WTC11 (cell line): ENCODE data around the gene ATP6V0B. TPM values are rescaled to one million over a fixed set of nuclear protein-coding genes. Genes with fewer than 3 reads are reported as not detected.

Experiments
- ATAC-seq: fragments of 200-7000 bp; cut with Tn5 transposase; 2 replicates; pipeline ENCODE4 v1.10.0; 2021; ENCODE audit warnings: mild to moderate bottlenecking, moderate library complexity
- CTCF ChIA-PET: fragments of 300-600 bp; sonication (Branson Sonifier 250); formaldehyde crosslinking; loops from one replicate; lab custom pipeline; 2021; ENCODE audit warnings: antibody characterized with exemption; lab: Charles Lee
- POLR2A ChIA-PET: fragments of 350-600 bp; sonication (Branson Sonifier 250); formaldehyde crosslinking; loops from one replicate; lab custom pipeline; 2021; ENCODE audit warnings: antibody characterized with exemption; lab: Charles Lee
- DNase-seq: peaks from one replicate; pipeline ENCODE4 v3.0.0; 2021; ENCODE audit warnings: low spot score
- H3K27ac Mint-ChIP-seq: 2 replicates; pipeline ENCODE4 v1.8.0; 2021; ENCODE audit warnings: mixed read lengths
- H3K27me3 Mint-ChIP-seq: 2 replicates; pipeline ENCODE4 v1.8.0; 2021; ENCODE audit warnings: low read depth, mild to moderate bottlenecking, moderate library complexity, mixed read lengths
- H3K36me3 Mint-ChIP-seq: 2 replicates; pipeline ENCODE4 v1.8.0; 2021; ENCODE audit warnings: mixed read lengths
- H3K4me1 Mint-ChIP-seq: 2 replicates; pipeline ENCODE4 v1.8.0; 2022; ENCODE audit warnings: mixed read lengths
- H3K4me3 Mint-ChIP-seq: 2 replicates; pipeline ENCODE4 v1.8.0; 2021; ENCODE audit warnings: mild to moderate bottlenecking, moderate library complexity, mixed read lengths
- H3K9me3 Mint-ChIP-seq: 2 replicates; pipeline ENCODE4 v1.8.0; 2021; ENCODE audit warnings: mixed read lengths
- AR ChIP-seq: fragments of 250-450 bp; sonication (Bioruptor Pico); IDR thresholded peaks from 2 replicates; pipeline ENCODE4 v1.9.0; 2021; ENCODE audit warnings: mild to moderate bottlenecking
- CTCF ChIP-seq: fragments of 200-600 bp; IDR thresholded peaks from 2 replicates; pipeline ENCODE4 v1.8.0; 2022; ENCODE audit warnings: antibody characterized with exemption
- ERG ChIP-seq: fragments of 250-450 bp; sonication (Bioruptor Pico); IDR thresholded peaks from 2 replicates; pipeline ENCODE4 v1.8.0; 2021; ENCODE audit warnings: mild to moderate bottlenecking
- GRHL2 ChIP-seq: fragments of 250-450 bp; sonication (Bioruptor Pico); IDR thresholded peaks from 2 replicates; pipeline ENCODE4 v1.8.0; 2022; ENCODE audit warnings: mild to moderate bottlenecking, moderate library complexity; ENCODE audit not compliant: insufficient replicate concordance, severe bottlenecking
- MLX ChIP-seq: sonication (generic); formaldehyde crosslinking; IDR thresholded peaks from 2 replicates; pipeline ENCODE4 v1.8.1; 2023; ENCODE audit warnings: mild to moderate bottlenecking, missing genetic modification reagents, moderate library complexity
- MYBL2 ChIP-seq: sonication (generic); formaldehyde crosslinking; IDR thresholded peaks from 2 replicates; pipeline ENCODE4 v1.8.1; 2023; ENCODE audit warnings: mild to moderate bottlenecking, moderate library complexity, missing genetic modification reagents
- NR1H2 ChIP-seq: sonication (generic); formaldehyde crosslinking; IDR thresholded peaks from 2 replicates; pipeline ENCODE4 v1.9.0; 2021; ENCODE audit warnings: mild to moderate bottlenecking, moderate library complexity, missing genetic modification reagents
- OVOL2 ChIP-seq: fragments of 250-450 bp; sonication (Bioruptor Pico); IDR thresholded peaks from 2 replicates; pipeline ENCODE4 v1.9.0; 2021; ENCODE audit warnings: mild to moderate bottlenecking, borderline replicate concordance
- PRDM15 ChIP-seq: sonication (generic); formaldehyde crosslinking; IDR thresholded peaks from 2 replicates; pipeline ENCODE4 v1.8.0; 2022; ENCODE audit warnings: missing genetic modification reagents
- PRRX2 ChIP-seq: fragments of 250-450 bp; sonication (Bioruptor Pico); IDR thresholded peaks from 2 replicates; pipeline ENCODE4 v1.8.0; 2021; ENCODE audit warnings: mild to moderate bottlenecking
- SMAD4 ChIP-seq: sonication (generic); formaldehyde crosslinking; IDR thresholded peaks from 2 replicates; pipeline ENCODE4 v1.8.0; 2022; ENCODE audit warnings: mild to moderate bottlenecking, missing genetic modification reagents
- SOX15 ChIP-seq: fragments of 250-450 bp; sonication (Bioruptor Pico); IDR thresholded peaks from 2 replicates; pipeline ENCODE4 v1.9.0; 2021; ENCODE audit warnings: mild to moderate bottlenecking
- TEAD1 ChIP-seq: sonication (generic); formaldehyde crosslinking; IDR thresholded peaks from 2 replicates; pipeline ENCODE4 v1.8.0; 2022; ENCODE audit warnings: mild to moderate bottlenecking, missing genetic modification reagents
- TP53 ChIP-seq: sonication (generic); formaldehyde crosslinking; IDR thresholded peaks from 2 replicates; pipeline ENCODE4 v1.8.1; 2023; ENCODE audit warnings: mild to moderate bottlenecking, missing genetic modification reagents
- ZNF317 ChIP-seq: sonication (generic); formaldehyde crosslinking; IDR thresholded peaks from 2 replicates; pipeline ENCODE4 v1.8.1; 2023; ENCODE audit warnings: low read depth, mild to moderate bottlenecking, moderate library complexity, missing genetic modification reagents, borderline replicate concordance
- total RNA-seq: library from RNA; stranded (reverse); gene quantifications from 3 replicates; pipeline ENCODE4 v1.2.3, GENCODE V29; 2021

The ATP6V0B gene
- total RNA-seq, 1 experiment from 2014 or later = 110 TPM

GRCh38 chr1:43986712-43987111 lies 12.0 kb downstream of the ATP6V0B start:
- H3K9me3 Mint-ChIP-seq = no peaks in the 10 kb centered on the region
- ATAC-seq (no peak), DNase-seq (no peak)
- ChIA-PET CTCF (interaction anchor here (0.7 to 9.8 kb wide), 6 partner anchors 9 to 222 kb away, joined by 3 to 87 read pairs (median 4); no protein-coding TSS in a partner anchor), POLR2A (no interaction called here)
- H3K4me3 Mint-ChIP-seq = no peak overlapping the region
- no peak for TF ChIP-seq AR (CRISPR knock-in tag)
- TF ChIP-seq TEAD1 (CRISPR knock-in tag) = no peak
- TF ChIP-seq NR1H2 (CRISPR knock-in tag) = no peak
- TF ChIP-seq PRRX2 (CRISPR knock-in tag) = no peak
- no peak for TF ChIP-seq MLX
- TF ChIP-seq GRHL2 = no peak
- TF ChIP-seq SOX15 = no peak
- no peak for TF ChIP-seq PRDM15 (CRISPR knock-in tag)
- TF ChIP-seq ZNF317 (CRISPR knock-in tag) = no peak
- no peak for TF ChIP-seq CTCF
- TF ChIP-seq MYBL2 (CRISPR knock-in tag) = no peak
- no peak for TF ChIP-seq ERG (CRISPR knock-in tag)
- no peak for TF ChIP-seq OVOL2 (CRISPR knock-in tag)
- TF ChIP-seq SMAD4 (CRISPR knock-in tag) = no peak
- no peak for TF ChIP-seq TP53
- H3K4me1 Mint-ChIP-seq = 0 out of 2 replicates have a peak, but pooled peaks cover 4% of the 10 kb centered on the region
- peaks cover 6% of the 10 kb centered on the region; the same call in 1 of the 2 replicates for H3K36me3 Mint-ChIP-seq
- no peak overlapping the region for H3K27ac Mint-ChIP-seq
- peaks cover 4% of the 10 kb centered on the region for H3K27me3 Mint-ChIP-seq
